Activated CD8-positive, alpha-beta T cell treated with anti-CD3 and anti-CD28 coated beads for 36 hours (primary cell): ENCODE data around the gene FRMD4A. TPM values are rescaled to one million over a fixed set of nuclear protein-coding genes. Genes with fewer than 3 reads are reported as not detected.

Experiments
- ATAC-seq: fragments of 200-7000 bp; cut with Tn5 transposase; one replicate; pipeline ENCODE4 v1.10.0; 2021; ENCODE audit warnings: mild to moderate bottlenecking, moderate library complexity
- CTCF ChIA-PET: fragments of 350-600 bp; sonication (Branson Sonifier 250); formaldehyde crosslinking; loops from one replicate; lab custom pipeline; 2021; ENCODE audit warnings: antibody characterized with exemption; lab: Charles Lee
- POLR2A ChIA-PET: fragments of 350-600 bp; sonication (Branson Sonifier 250); formaldehyde crosslinking; loops from one replicate; lab custom pipeline; 2021; ENCODE audit warnings: antibody characterized with exemption; lab: Charles Lee
- DNase-seq: peaks from one replicate; pipeline ENCODE4 v3.0.0-alpha.2; 2020
- H3K27ac Mint-ChIP-seq: one replicate; pipeline ENCODE4 v1.8.0; 2021; ENCODE audit warnings: mild to moderate bottlenecking, mixed read lengths
- H3K27me3 Mint-ChIP-seq: one replicate; pipeline ENCODE4 v1.8.0; 2021; ENCODE audit warnings: mixed read lengths
- H3K36me3 Mint-ChIP-seq: one replicate; pipeline ENCODE4 v1.8.0; 2021; ENCODE audit warnings: low read depth, mixed read lengths
- H3K4me1 Mint-ChIP-seq: one replicate; pipeline ENCODE4 v1.8.0; 2021; ENCODE audit warnings: low read depth, mixed read lengths
- H3K4me3 Mint-ChIP-seq: one replicate; pipeline ENCODE4 v1.8.0; 2021; ENCODE audit warnings: mild to moderate bottlenecking, moderate library complexity, mixed read lengths
- H3K9me3 Mint-ChIP-seq: one replicate; pipeline ENCODE4 v1.8.0; 2021; ENCODE audit warnings: mixed read lengths
- intact Hi-C: fragments of 100-400 bp; cut with micrococcal nuclease; formaldehyde crosslinking; loops from one replicate; pipeline ENCODE4 v1.10.0; 2022
- total RNA-seq, 2 experiments: library from RNA; stranded (reverse); gene quantifications; one replicate each; pipeline ENCODE4 v1.2.3, GENCODE V29; 2021
- TF ChIP-seq, protein P1 (sequence below): fragments of 200-600 bp; IDR thresholded peaks from one replicate; pipeline ENCODE4 v1.8.0; 2022; ENCODE audit warnings: antibody characterized with exemption, mild to moderate bottlenecking

The FRMD4A gene
- total RNA-seq, 2 experiments from 2014 or later: 2.1 to 2.8 TPM

DNA sequence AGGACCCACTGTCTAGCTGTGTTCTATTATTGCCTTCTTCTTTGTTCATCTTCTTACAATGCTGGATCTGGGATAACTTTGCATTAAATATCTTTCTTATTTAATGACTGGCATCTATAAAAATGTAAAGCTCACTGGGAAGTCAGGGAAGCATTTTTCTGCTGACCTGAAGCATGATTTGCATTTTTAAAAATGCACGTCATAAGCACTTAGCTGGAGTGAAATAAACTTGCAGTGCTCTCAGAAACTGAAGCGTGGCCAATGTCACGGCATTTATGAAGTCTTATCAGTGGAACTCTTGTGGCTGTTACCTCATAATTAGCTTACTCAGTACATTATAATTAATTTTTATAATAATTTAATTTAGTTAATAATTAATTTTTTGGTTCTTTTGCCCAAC, 59.1 kb downstream of the FRMD4A start:
- no peaks in the 10 kb centered on the region for H3K9me3 Mint-ChIP-seq
- H3K36me3 Mint-ChIP-seq: no peaks in the 10 kb centered on the region
- H3K4me3 Mint-ChIP-seq: no peak overlapping the region
- no peak for DNase-seq
- TF ChIP-seq, protein P1, sequence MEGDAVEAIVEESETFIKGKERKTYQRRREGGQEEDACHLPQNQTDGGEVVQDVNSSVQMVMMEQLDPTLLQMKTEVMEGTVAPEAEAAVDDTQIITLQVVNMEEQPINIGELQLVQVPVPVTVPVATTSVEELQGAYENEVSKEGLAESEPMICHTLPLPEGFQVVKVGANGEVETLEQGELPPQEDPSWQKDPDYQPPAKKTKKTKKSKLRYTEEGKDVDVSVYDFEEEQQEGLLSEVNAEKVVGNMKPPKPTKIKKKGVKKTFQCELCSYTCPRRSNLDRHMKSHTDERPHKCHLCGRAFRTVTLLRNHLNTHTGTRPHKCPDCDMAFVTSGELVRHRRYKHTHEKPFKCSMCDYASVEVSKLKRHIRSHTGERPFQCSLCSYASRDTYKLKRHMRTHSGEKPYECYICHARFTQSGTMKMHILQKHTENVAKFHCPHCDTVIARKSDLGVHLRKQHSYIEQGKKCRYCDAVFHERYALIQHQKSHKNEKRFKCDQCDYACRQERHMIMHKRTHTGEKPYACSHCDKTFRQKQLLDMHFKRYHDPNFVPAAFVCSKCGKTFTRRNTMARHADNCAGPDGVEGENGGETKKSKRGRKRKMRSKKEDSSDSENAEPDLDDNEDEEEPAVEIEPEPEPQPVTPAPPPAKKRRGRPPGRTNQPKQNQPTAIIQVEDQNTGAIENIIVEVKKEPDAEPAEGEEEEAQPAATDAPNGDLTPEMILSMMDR: no peak
- peaks cover 5% of the 10 kb centered on the region for H3K27me3 Mint-ChIP-seq
- ATAC-seq: no peak
- intact Hi-C loops: no loop called here
- H3K27ac Mint-ChIP-seq: no peak overlapping the region
- CTCF ChIA-PET: interaction anchor here (1.3 kb wide), 1 partner anchor 10 kb away, joined by 3 read pairs; no protein-coding TSS in a partner anchor
- POLR2A ChIA-PET: interaction anchor here (1.3 kb wide), 1 partner anchor 17 kb away, joined by 3 read pairs; no protein-coding TSS in a partner anchor
- H3K4me1 Mint-ChIP-seq: no peaks in the 10 kb centered on the region

GRCh38 chr10:14270370-14270769, 60.4 kb downstream of the FRMD4A start:
- no peaks in the 10 kb centered on the region for H3K36me3 Mint-ChIP-seq

GRCh38 chr10:14265709-14266108, 65.0 kb downstream of the FRMD4A start:
- ChIA-PET CTCF (no interaction called here), POLR2A (no interaction called here)
- TF ChIP-seq, protein P1: no peak
- DNase-seq (no peak), ATAC-seq (no peak)
- H3K9me3 Mint-ChIP-seq: no peaks in the 10 kb centered on the region
- no peaks in the 10 kb centered on the region for H3K4me1 Mint-ChIP-seq
- H3K27me3 Mint-ChIP-seq: peaks cover 11% of the 10 kb centered on the region
- intact Hi-C loops: no loop called here
- no peak overlapping the region for H3K4me3 Mint-ChIP-seq
- H3K36me3 Mint-ChIP-seq: no peaks in the 10 kb centered on the region
- H3K27ac Mint-ChIP-seq: no peak overlapping the region

More at GRCh38 chr10:14270370-14270769, 60.4 kb downstream of the FRMD4A start:
- TF ChIP-seq, protein P1: no peak
- POLR2A ChIA-PET: no interaction called here
- DNase-seq (no peak), ATAC-seq (no peak)
- CTCF ChIA-PET: no interaction called here
- peaks cover 5% of the 10 kb centered on the region for H3K27me3 Mint-ChIP-seq
- no peak overlapping the region for H3K4me3 Mint-ChIP-seq
- H3K4me1 Mint-ChIP-seq: no peaks in the 10 kb centered on the region
- H3K27ac Mint-ChIP-seq: no peak overlapping the region
- intact Hi-C loops: no loop called here
- H3K9me3 Mint-ChIP-seq: no peaks in the 10 kb centered on the region

- DNase-seq (no peak), ATAC-seq (no peak)
- peaks cover 15% of the 10 kb centered on the region for H3K27me3 Mint-ChIP-seq
- H3K9me3 Mint-ChIP-seq: no peaks in the 10 kb centered on the region
- H3K4me1 Mint-ChIP-seq: no peaks in the 10 kb centered on the region
- no peak overlapping the region for H3K27ac Mint-ChIP-seq
- intact Hi-C loops: no loop called here
- ChIA-PET POLR2A (interaction anchor here (0.6 kb wide), 1 partner anchor 412 kb away, joined by 3 read pairs; no protein-coding TSS in a partner anchor), CTCF (interaction anchor here (1.5 kb wide), 1 partner anchor 66 kb away, joined by 3 read pairs; no protein-coding TSS in a partner anchor)
- no peaks in the 10 kb centered on the region for H3K36me3 Mint-ChIP-seq
- TF ChIP-seq, protein P1: no peak
- no peak overlapping the region for H3K4me3 Mint-ChIP-seq
These were observed 67.8 kb downstream of the FRMD4A start for GRCh38 chr10:14262836-14263425.

GRCh38 chr10:14261336-14261735, 69.4 kb downstream of the FRMD4A start:
- peaks cover 18% of the 10 kb centered on the region for H3K27me3 Mint-ChIP-seq

More at GRCh38 chr10:14261336-14261735, 69.4 kb downstream of the FRMD4A start:
- Mint-ChIP-seq H3K4me1 (no peaks in the 10 kb centered on the region), H3K36me3 (no peaks in the 10 kb centered on the region), H3K27ac (no peak overlapping the region), H3K4me3 (no peak overlapping the region), H3K9me3 (no peaks in the 10 kb centered on the region)
- ATAC-seq (no peak), DNase-seq (no peak)
- CTCF ChIA-PET: interaction anchor here (1.5 kb wide), 1 partner anchor 65 kb away, joined by 3 read pairs; no protein-coding TSS in a partner anchor
- intact Hi-C loops: no loop called here
- POLR2A ChIA-PET: no interaction called here
- TF ChIP-seq, protein P1: no peak
